OCI-LY1 (cell line): Measurements from ENCODE around the gene TP53RK.

Experiments
- EZH2 ChIP-seq: fragments of 200-600 bp; sonication (generic), shearing (Covaris generic); IDR thresholded peaks from 2 replicates; pipeline ENCODE4 v1.8.0; 2017; ENCODE audit warnings: borderline replicate concordance, mixed run types, mild to moderate bottlenecking, antibody characterized with exemption, low read length, moderate library complexity, mixed read lengths
- TF ChIP-seq, protein P1 (sequence below): fragments of 200-600 bp; sonication (generic), shearing (Covaris generic); IDR thresholded peaks from 2 replicates; pipeline ENCODE4 v1.5.1; 2017; ENCODE audit warnings: mild to moderate bottlenecking, antibody characterized with exemption, low read length, moderate library complexity, mixed read lengths

DNA sequence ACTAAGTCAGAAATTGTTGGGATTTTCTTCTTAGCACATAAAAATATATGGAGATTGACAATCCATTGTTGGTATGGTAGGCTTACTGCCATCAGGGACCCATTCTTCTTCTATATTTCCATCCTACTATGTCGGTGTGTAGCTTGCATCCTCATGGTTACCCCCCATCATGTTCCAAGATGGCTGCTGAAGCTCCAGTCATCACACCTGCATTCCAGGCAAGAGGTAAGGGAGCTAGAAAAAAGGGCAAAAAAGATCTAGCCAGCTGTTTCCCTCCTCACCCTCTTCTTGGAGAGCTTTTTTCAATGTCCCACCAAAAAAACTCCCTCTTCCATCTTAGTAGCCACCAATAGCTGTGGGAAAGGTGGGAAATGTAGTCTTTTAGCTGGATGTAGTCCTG lies 33.8 kb upstream of the TP53RK start:
- TF ChIP-seq, protein P1, sequence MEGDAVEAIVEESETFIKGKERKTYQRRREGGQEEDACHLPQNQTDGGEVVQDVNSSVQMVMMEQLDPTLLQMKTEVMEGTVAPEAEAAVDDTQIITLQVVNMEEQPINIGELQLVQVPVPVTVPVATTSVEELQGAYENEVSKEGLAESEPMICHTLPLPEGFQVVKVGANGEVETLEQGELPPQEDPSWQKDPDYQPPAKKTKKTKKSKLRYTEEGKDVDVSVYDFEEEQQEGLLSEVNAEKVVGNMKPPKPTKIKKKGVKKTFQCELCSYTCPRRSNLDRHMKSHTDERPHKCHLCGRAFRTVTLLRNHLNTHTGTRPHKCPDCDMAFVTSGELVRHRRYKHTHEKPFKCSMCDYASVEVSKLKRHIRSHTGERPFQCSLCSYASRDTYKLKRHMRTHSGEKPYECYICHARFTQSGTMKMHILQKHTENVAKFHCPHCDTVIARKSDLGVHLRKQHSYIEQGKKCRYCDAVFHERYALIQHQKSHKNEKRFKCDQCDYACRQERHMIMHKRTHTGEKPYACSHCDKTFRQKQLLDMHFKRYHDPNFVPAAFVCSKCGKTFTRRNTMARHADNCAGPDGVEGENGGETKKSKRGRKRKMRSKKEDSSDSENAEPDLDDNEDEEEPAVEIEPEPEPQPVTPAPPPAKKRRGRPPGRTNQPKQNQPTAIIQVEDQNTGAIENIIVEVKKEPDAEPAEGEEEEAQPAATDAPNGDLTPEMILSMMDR: no peak
- TF ChIP-seq EZH2: no peak
